Parathyroid adenoma (tissue), 2 donors: ENCODE data around the gene DGKA.

Experiments
- H2AFZ ChIP-seq: fragments of 300-600 bp; sonication (generic); one replicate; pipeline ENCODE4 v1.7.0; 2017; ENCODE audit warnings: antibody characterized with exemption, mild to moderate bottlenecking
- H3K27ac ChIP-seq: fragments of 300-600 bp; sonication (generic); one replicate; pipeline ENCODE4 v1.7.0; 2017
- H3K27me3 ChIP-seq: fragments of 300-600 bp; sonication (generic); one replicate; pipeline ENCODE4 v1.7.0; 2017; ENCODE audit warnings: low read length; ENCODE audit not compliant: control insufficient read depth, insufficient read depth
- H3K36me3 ChIP-seq: fragments of 300-600 bp; sonication (generic); one replicate; pipeline ENCODE4 v1.7.0; 2017; ENCODE audit warnings: low read length; ENCODE audit not compliant: control insufficient read depth, insufficient read depth
- H3K4me1 ChIP-seq: fragments of 300-600 bp; sonication (generic); one replicate; pipeline ENCODE4 v1.7.0; 2017; ENCODE audit warnings: control low read depth
- H3K4me2 ChIP-seq: fragments of 300-600 bp; sonication (generic); one replicate; pipeline ENCODE4 v1.7.0; 2017; ENCODE audit warnings: low read length
- H3K4me3 ChIP-seq: fragments of 300-600 bp; sonication (generic); one replicate; pipeline ENCODE4 v1.7.0; 2017; ENCODE audit warnings: low read depth, low read length
- H3K79me2 ChIP-seq: fragments of 300-600 bp; sonication (generic); one replicate; pipeline ENCODE4 v1.7.0; 2017; ENCODE audit warnings: control low read depth
- H3K9ac ChIP-seq: fragments of 300-600 bp; sonication (generic); one replicate; pipeline ENCODE4 v1.7.0; 2017; ENCODE audit warnings: mild to moderate bottlenecking
- H3K9me3 ChIP-seq: fragments of 300-600 bp; sonication (generic); one replicate; pipeline ENCODE4 v1.7.0; 2017; ENCODE audit warnings: low read length; ENCODE audit not compliant: control insufficient read depth
- CTCF ChIP-seq: fragments of 300-600 bp; sonication (generic); IDR thresholded peaks from one replicate; pipeline ENCODE4 v1.7.0; 2017; ENCODE audit warnings: antibody characterized with exemption, mild to moderate bottlenecking
- donor health status: primary hyperparathyroidism.

DGKA gene

GRCh38 chr12:55938826-55939501 is 8.0 kb downstream of the DGKA start:
- no peak overlapping the region for H3K4me2 ChIP-seq
- no peaks in the 10 kb centered on the region for H3K27me3 ChIP-seq
- no peak overlapping the region for H3K4me3 ChIP-seq
- no peak overlapping the region for H3K9ac ChIP-seq
- H3K79me2 ChIP-seq = peaks cover 3% of the 10 kb centered on the region
- peaks cover 3% of the 10 kb centered on the region for H3K4me1 ChIP-seq
- H3K9me3 ChIP-seq = no peaks in the 10 kb centered on the region
- no peak overlapping the region for H2AFZ ChIP-seq
- H3K36me3 ChIP-seq = no peaks in the 10 kb centered on the region
- no peak for TF ChIP-seq CTCF
- no peak overlapping the region for H3K27ac ChIP-seq

DNA sequence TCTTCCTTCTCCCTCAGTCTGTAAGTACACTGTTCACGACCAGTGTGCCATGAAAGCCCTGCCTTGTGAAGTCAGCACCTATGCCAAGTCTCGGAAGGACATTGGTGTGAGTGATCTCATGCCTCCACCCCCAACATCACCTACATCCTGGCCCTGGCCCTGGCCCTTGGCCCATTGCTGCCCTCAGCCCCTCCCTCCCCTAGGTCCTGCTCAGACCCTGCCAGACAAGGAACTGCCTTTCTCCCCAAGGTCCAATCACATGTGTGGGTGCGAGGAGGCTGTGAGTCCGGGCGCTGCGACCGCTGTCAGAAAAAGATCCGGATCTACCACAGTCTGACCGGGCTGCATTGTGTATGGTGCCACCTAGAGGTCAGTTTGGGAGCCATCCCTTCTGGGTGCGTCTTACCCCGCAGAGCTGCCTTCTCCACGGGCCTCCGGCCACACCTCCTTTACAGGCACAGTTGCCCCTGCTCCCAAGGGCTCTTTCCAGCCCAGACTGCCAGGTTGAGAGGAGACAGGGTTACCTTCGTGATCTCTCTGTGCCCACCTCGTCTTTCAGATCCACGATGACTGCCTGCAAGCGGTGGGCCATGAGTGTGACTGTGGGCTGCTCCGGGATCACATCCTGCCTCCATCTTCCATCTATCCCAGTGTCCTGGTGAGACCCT is 9.2 kb downstream of the DGKA start:
- Histone ChIP-seq H3K4me1 (peaks cover 3% of the 10 kb centered on the region), H3K36me3 (no peaks in the 10 kb centered on the region), H3K27me3 (no peaks in the 10 kb centered on the region), H3K9me3 (no peaks in the 10 kb centered on the region), H3K4me2 (peak overlapping the region; percentile 36), H3K9ac (no peak overlapping the region), H3K27ac (peak overlapping the region; percentile 7), H3K79me2 (peaks cover 3% of the 10 kb centered on the region), H2AFZ (peak overlapping the region; percentile 86), H3K4me3 (no peak overlapping the region)
- TF ChIP-seq CTCF = peak; percentile 94

GRCh38 chr12:55942055-55942454 is 11.1 kb downstream of the DGKA start:
- no peak overlapping the region for H3K9ac ChIP-seq
- no peak overlapping the region for H3K27ac ChIP-seq
- peaks cover 3% of the 10 kb centered on the region for H3K79me2 ChIP-seq
- no peak overlapping the region for H3K4me2 ChIP-seq
- no peaks in the 10 kb centered on the region for H3K9me3 ChIP-seq
- peaks cover 3% of the 10 kb centered on the region for H3K4me1 ChIP-seq
- no peak for TF ChIP-seq CTCF
- H2AFZ ChIP-seq = no peak overlapping the region
- H3K36me3 ChIP-seq = no peaks in the 10 kb centered on the region
- H3K27me3 ChIP-seq = no peaks in the 10 kb centered on the region
- H3K4me3 ChIP-seq = no peak overlapping the region

- Histone ChIP-seq H3K27ac (no peak overlapping the region), H3K9ac (no peak overlapping the region), H3K27me3 (no peaks in the 10 kb centered on the region), H3K36me3 (no peaks in the 10 kb centered on the region), H2AFZ (no peak overlapping the region), H3K4me2 (no peak overlapping the region), H3K79me2 (peaks cover 3% of the 10 kb centered on the region), H3K4me3 (no peak overlapping the region), H3K4me1 (peaks cover 3% of the 10 kb centered on the region), H3K9me3 (no peaks in the 10 kb centered on the region)
- TF ChIP-seq CTCF = no peak
Observed at GRCh38 chr12:55942577-55943136, 11.7 kb downstream of the DGKA start.
